HG02610 (cell line): ENCODE results near the gene ANAPC1.
"Not testable (repeated sequence)": the region's sequence is repeated elsewhere in the genome, so short reads cannot be mapped to it uniquely, and the experiment has no call there.

Experiments
- ATAC-seq: cut with Tn5 transposase; IDR thresholded peaks from one replicate; pipeline ENCODE4 v1.9.1; 2021; ENCODE audit warnings: mild to moderate bottlenecking, moderate library complexity; ENCODE audit not compliant: unreplicated experiment

The ANAPC1 gene

GRCh38 chr2:111812970-111813622, 70.9 kb downstream of the ANAPC1 start:
- not testable (repeated sequence) for ATAC-seq

- not testable (repeated sequence) for ATAC-seq
Observed at GRCh38 chr2:111790633-111791032, 93.4 kb downstream of the ANAPC1 start.

- not testable (repeated sequence) for ATAC-seq
Observed at GRCh38 chr2:111784081-111784480, 99.9 kb downstream of the ANAPC1 start.

GRCh38 chr2:111782195-111782594, 101.8 kb downstream of the ANAPC1 start:
- not testable (repeated sequence) for ATAC-seq

GRCh38 chr2:111781443-111782094, 102.4 kb downstream of the ANAPC1 start:
- not testable (repeated sequence) for ATAC-seq

- not testable (repeated sequence) for ATAC-seq
Observed at GRCh38 chr2:111777155-111777554, 106.8 kb downstream of the ANAPC1 start.

GRCh38 chr2:111776296-111776695, 107.7 kb downstream of the ANAPC1 start:
- not testable (repeated sequence) for ATAC-seq

GRCh38 chr2:111772180-111772579, 111.8 kb downstream of the ANAPC1 start:
- not testable (repeated sequence) for ATAC-seq

- ATAC-seq, result not testable (repeated sequence)
Observed at GRCh38 chr2:111770916-111771658, 112.9 kb downstream of the ANAPC1 start.

- ATAC-seq, result not testable (repeated sequence)
Observed at GRCh38 chr2:111768266-111769190, 115.5 kb downstream of the ANAPC1 start.

- not testable (repeated sequence) for ATAC-seq
Observed at GRCh38 chr2:111767087-111767486, 116.9 kb downstream of the ANAPC1 start.

- ATAC-seq, result not testable (repeated sequence)
Observed at GRCh38 chr2:111766295-111766694, 117.7 kb downstream of the ANAPC1 start.

- not testable (repeated sequence) for ATAC-seq
Observed at GRCh38 chr2:111764151-111764550, 119.8 kb downstream of the ANAPC1 start.

- not testable (repeated sequence) for ATAC-seq
Observed at GRCh38 chr2:111760697-111761284, 123.2 kb downstream of the ANAPC1 start.

GRCh38 chr2:111752533-111752932, 131.5 kb downstream of the ANAPC1 start:
- not testable (repeated sequence) for ATAC-seq

GRCh38 chr2:111750641-111751040, 133.4 kb downstream of the ANAPC1 start:
- not testable (repeated sequence) for ATAC-seq

- not testable (repeated sequence) for ATAC-seq
Observed at GRCh38 chr2:111748429-111748828, 135.6 kb downstream of the ANAPC1 start.

- peak; percentile 80 for ATAC-seq
Observed at GRCh38 chr2:111747410-111748115, 136.4 kb downstream of the ANAPC1 start.

- not testable (repeated sequence) for ATAC-seq
Observed at GRCh38 chr2:111744751-111745150, 139.2 kb downstream of the ANAPC1 start.
